H1 (cell line): ENCODE measurements around the gene CD79A. TPM values are rescaled to one million over a fixed set of nuclear protein-coding genes. Genes with fewer than 3 reads are reported as not detected.
A peak's percentile ranks its signal among the peaks of the same experiment; 100 is the strongest.

Experiments used
- CTCF ChIA-PET: fragments of 300-600 bp; sonication (Branson Sonifier 250); formaldehyde crosslinking; loops from one replicate; lab custom pipeline; 2021; ENCODE audit not compliant: partially characterized antibody; lab: Charles Lee
- POLR2A ChIA-PET: fragments of 300-600 bp; sonication (Branson Sonifier 250); formaldehyde crosslinking; loops from one replicate; lab custom pipeline; 2021; ENCODE audit warnings: inconsistent platforms; ENCODE audit not compliant: partially characterized antibody; lab: Charles Lee
- DNase-seq, 2 experiments: peaks; one replicate each; pipeline versions ENCODE4 v3.0.0 to v3.0.0-alpha.2; 2010 to 2022; ENCODE audit warnings: low spot score in 2 of 2, low read depth in 1 of 2, mixed read lengths in 1 of 2
- FAIRE-seq: peaks from 2 replicates; lab custom pipeline; 2011; peaks lifted over from hg19 to GRCh38; lab: Jason Lieb, UNC
- H2AFZ ChIP-seq: 2 replicates; pipeline ENCODE4 v1.8.1; 2012; ENCODE audit warnings: low read length, inconsistent platforms
- H2AK5ac ChIP-seq: 2 replicates; pipeline ENCODE4 v1.6.1; 2013; ENCODE audit warnings: low read depth, low read length
- H2BK120ac ChIP-seq: replicated peaks from 2 replicates; pipeline ENCODE3; 2013; ENCODE audit warnings: low read depth, low read length, inconsistent platforms
- H2BK12ac ChIP-seq: 2 replicates; pipeline ENCODE4 v1.6.1; 2013; ENCODE audit warnings: low read depth, low read length
- H2BK15ac ChIP-seq: 2 replicates; pipeline ENCODE4 v1.6.1; 2013; ENCODE audit warnings: low read length
- H2BK20ac ChIP-seq: 2 replicates; pipeline ENCODE4 v1.6.1; 2013; ENCODE audit warnings: low read length
- H2BK5ac ChIP-seq: 2 replicates; pipeline ENCODE4 v1.6.1; 2013; ENCODE audit warnings: low read depth, low read length
- H3K14ac ChIP-seq: 2 replicates; pipeline ENCODE4 v1.6.1; 2013; ENCODE audit warnings: inconsistent platforms; ENCODE audit not compliant: insufficient read length
- H3K18ac ChIP-seq: 2 replicates; pipeline ENCODE4 v1.6.1; 2013; ENCODE audit warnings: low read length; ENCODE audit errors: extremely low read depth
- H3K23ac ChIP-seq: 2 replicates; pipeline ENCODE4 v1.6.1; 2013; ENCODE audit warnings: inconsistent platforms; ENCODE audit not compliant: insufficient read length
- H3K23me2 ChIP-seq: 2 replicates; pipeline ENCODE4 v1.6.1; 2013; ENCODE audit warnings: low read depth, low read length
- H3K27ac ChIP-seq: 2 replicates; pipeline ENCODE4 v1.6.1; 2011; ENCODE audit warnings: low read depth, low read length, inconsistent platforms
- H3K27me3 ChIP-seq, 4 experiments: replicated peaks in 1 of 4; 1 replicate in 1 of 4; 2 replicates in 3 of 4; pipeline versions ENCODE4 v1.6.1 to v1.8.1; 2011 to 2013; ENCODE audit warnings: low read length in 3 of 4, mild to moderate bottlenecking in 3 of 4, inconsistent platforms in 2 of 4, mixed read lengths in 2 of 4, moderate library complexity in 1 of 4; ENCODE audit not compliant: control insufficient read depth in 3 of 4, insufficient read depth in 3 of 4; ENCODE audit errors: extremely low read depth in 1 of 4
- H3K36me3 ChIP-seq, 4 experiments: 2 replicates each; pipeline versions ENCODE4 v1.6.1 to v1.8.1; 2011 to 2013; ENCODE audit warnings: mild to moderate bottlenecking in 4 of 4, low read length in 3 of 4, moderate library complexity in 2 of 4, control low read depth in 1 of 4, inconsistent platforms in 1 of 4; ENCODE audit not compliant: insufficient read depth in 4 of 4, control insufficient read depth in 2 of 4
- H3K4ac ChIP-seq: replicated peaks from 2 replicates; pipeline ENCODE3; 2013; ENCODE audit warnings: low read length, low read depth, mixed read lengths, inconsistent platforms; ENCODE audit not compliant: insufficient read length
- H3K4me1 ChIP-seq, 4 experiments: replicated peaks in 1 of 4; 1 replicate in 1 of 4; 2 replicates in 3 of 4; pipeline versions ENCODE4 v1.6.1 to v1.8.1; 2011 to 2013; ENCODE audit warnings: low read length in 3 of 4, inconsistent platforms in 2 of 4, mixed read lengths in 1 of 4; ENCODE audit not compliant: insufficient read depth in 4 of 4, control insufficient read depth in 3 of 4
- H3K4me2 ChIP-seq, 2 experiments: 2 replicates each; pipeline versions ENCODE4 v1.6.1 to v1.8.1; 2011 to 2013; ENCODE audit warnings: low read depth in 2 of 2, low read length in 2 of 2, control low read depth in 1 of 2, inconsistent platforms in 1 of 2, mild to moderate bottlenecking in 1 of 2; ENCODE audit not compliant: insufficient read depth in 1 of 2
- H3K4me3 ChIP-seq, 4 experiments: fragments of 200-600, 300-600 bp in 1 of 4; sonication (generic), shearing (Covaris generic), sonication (Bioruptor Twin) in 1 of 4; 2 replicates each; pipeline versions ENCODE4 v1.5.1 to v1.8.1; 2011 to 2016; ENCODE audit warnings: low read length in 4 of 4, low read depth in 3 of 4, control low read depth in 2 of 4, inconsistent platforms in 2 of 4, mild to moderate bottlenecking in 2 of 4, mixed read lengths in 1 of 4, moderate library complexity in 1 of 4; ENCODE audit not compliant: insufficient read depth in 2 of 4; ENCODE audit errors: extremely low read depth in 1 of 4
- H3K56ac ChIP-seq: replicated peaks from 2 replicates; pipeline ENCODE3; 2013; ENCODE audit warnings: low read depth, mild to moderate bottlenecking, mixed read lengths, low read length, inconsistent platforms; ENCODE audit not compliant: insufficient read length
- H3K79me1 ChIP-seq: 2 replicates; pipeline ENCODE4 v1.6.1; 2013; ENCODE audit warnings: low read depth, low read length, control low read depth
- H3K79me2 ChIP-seq, 2 experiments: 2 replicates each; pipeline versions ENCODE4 v1.6.1 to v1.8.1; 2012 to 2013; ENCODE audit warnings: low read length in 2 of 2, mild to moderate bottlenecking in 2 of 2, inconsistent platforms in 1 of 2; ENCODE audit not compliant: insufficient read depth in 2 of 2, control insufficient read depth in 1 of 2
- H3K9ac ChIP-seq, 4 experiments: replicated peaks in 1 of 4; 1 replicate in 1 of 4; 2 replicates in 3 of 4; pipeline versions ENCODE4 v1.6.1 to v1.8.1; 2011 to 2013; ENCODE audit warnings: low read depth in 3 of 4, low read length in 3 of 4, control low read depth in 2 of 4, mild to moderate bottlenecking in 2 of 4, moderate library complexity in 2 of 4, inconsistent platforms in 1 of 4; ENCODE audit errors: extremely low read depth in 1 of 4
- H3K9me3 ChIP-seq, 2 experiments: 2 replicates each; pipeline versions ENCODE4 v1.6.1 to v1.8.1; 2012 to 2013; ENCODE audit warnings: mild to moderate bottlenecking in 2 of 2, moderate library complexity in 2 of 2, control low read depth in 1 of 2, inconsistent platforms in 1 of 2, low read depth in 1 of 2, low read length in 1 of 2, mixed read lengths in 1 of 2; ENCODE audit not compliant: insufficient read depth in 2 of 2
- H4K20me1 ChIP-seq, 2 experiments: replicated peaks in 1 of 2; 2 replicates each; pipeline versions ENCODE3 to v1.8.1; 2011 to 2013; ENCODE audit warnings: inconsistent platforms in 2 of 2, low read length in 2 of 2, mild to moderate bottlenecking in 1 of 2; ENCODE audit not compliant: insufficient read depth in 2 of 2, control insufficient read depth in 1 of 2
- H4K5ac ChIP-seq: 2 replicates; pipeline ENCODE4 v1.6.1; 2013; ENCODE audit warnings: low read length, low read depth, mixed read lengths, inconsistent platforms; ENCODE audit not compliant: insufficient read length
- H4K8ac ChIP-seq: 2 replicates; pipeline ENCODE4 v1.8.0; 2013; ENCODE audit warnings: mild to moderate bottlenecking, moderate library complexity, low read length, inconsistent platforms; ENCODE audit not compliant: insufficient read depth; ENCODE audit errors: extremely low read depth
- H4K91ac ChIP-seq: replicated peaks from 2 replicates; pipeline ENCODE3; 2013; ENCODE audit warnings: low read length, mixed read lengths, inconsistent platforms; ENCODE audit not compliant: insufficient read length
- FOSL1 ChIP-seq: IDR thresholded peaks from 2 replicates; pipeline ENCODE4 v1.6.1; 2011; ENCODE audit warnings: mild to moderate bottlenecking, low read depth, low read length, moderate library complexity; ENCODE audit not compliant: insufficient read depth
- MAFK ChIP-seq: IDR thresholded peaks from 2 replicates; pipeline ENCODE4 v1.6.1; 2012; ENCODE audit warnings: low read depth, mild to moderate bottlenecking, improper control_type of control experiment, low read length
- POU5F1 ChIP-seq: IDR thresholded peaks from 2 replicates; pipeline ENCODE4 v1.6.1; 2011; ENCODE audit warnings: low read depth, mild to moderate bottlenecking, low read length, moderate library complexity
- SP2 ChIP-seq: IDR thresholded peaks from 2 replicates; pipeline ENCODE4 v1.6.1; 2012; ENCODE audit warnings: mild to moderate bottlenecking, low read length, inconsistent platforms
- TAF7 ChIP-seq: optimal IDR thresholded peaks from 2 replicates; pipeline ENCODE3; 2011; ENCODE audit warnings: low read depth, mild to moderate bottlenecking, inconsistent platforms, low read length, moderate library complexity, borderline replicate concordance
- TBP ChIP-seq: IDR thresholded peaks from 2 replicates; pipeline ENCODE4 v1.6.1; 2011; ENCODE audit warnings: low read depth, low read length, improper control_type of control experiment
- WGBS, 2 experiments: shearing (Covaris generic) in 1 of 2; methylation state at CpG; one replicate each; pipeline versions ENCODE4 v1.1.6 to v1.1.7; 2013 to 2015; ENCODE audit warnings: low lambda C conversion rate in 2 of 2, mixed read lengths in 2 of 2, inconsistent platforms in 1 of 2, low coverage in 1 of 2, missing lambda C conversion rate in 1 of 2; ENCODE audit not compliant: insufficient replicate concordance in 2 of 2, insufficient coverage in 1 of 2, insufficient read length in 1 of 2; ENCODE audit errors: extremely low coverage in 1 of 2, missing lambda C conversion rate in 1 of 2; 5-methylcytosine and 5-hydroxymethylcytosine counted together
- polyA plus RNA-seq, 7 experiments: library from polyadenylated mRNA; depleted of rRNA in 3 of 7; stranded (reverse) in 5 of 7; unstranded in 2 of 7; fragments of >200 nt in 5 of 7; fragments of 200-250 nt in 2 of 7; gene quantifications; 1 replicate in 5 of 7; 2 replicates in 1 of 7; 4 replicates in 1 of 7; pipeline versions ENCODE4 v1.2.1 to v1.2.3, GENCODE V29; 2011 to 2013; ENCODE audit warnings: missing spikeins in 2 of 7, mixed read lengths in 2 of 7
- total RNA-seq: library from RNA; stranded (reverse); fragmentation: NEBNext Ultra II Directional; extraction: Animal tissue kit (Norgen Biotek cat#: 25700); gene quantifications from 2 replicates; pipeline ENCODE4 v1.2.1, GENCODE V29; 2021
- TF ChIP-seq, protein P1 (sequence below): IDR thresholded peaks from 2 replicates; pipeline ENCODE4 v1.6.1; 2011; ENCODE audit warnings: low read depth, mild to moderate bottlenecking, low read length; ENCODE audit not compliant: insufficient read depth
- TF ChIP-seq, protein P2 (sequence below), 3 experiments: IDR thresholded peaks; 1 replicate in 2 of 3; 2 replicates in 1 of 3; pipeline versions ENCODE4 v1.5.1 to v1.6.1; 2011; ENCODE audit warnings: low read length in 3 of 3, mild to moderate bottlenecking in 3 of 3, inconsistent platforms in 2 of 3, low read depth in 1 of 3, moderate library complexity in 1 of 3; ENCODE audit not compliant: insufficient read depth in 1 of 3; ENCODE audit errors: control extremely low read depth in 1 of 3

CD79A gene
- total and polyA plus RNA-seq, 2 of the 8 experiments (the other 6 are each of a cell fraction or from before 2014, with no cell fraction given) = 0.54 to 0.77 TPM

- peak within 1 kb of the TSS; percentile 92 to 97 for H3K4me2 ChIP-seq
- 1% methylated on average over 36 of the region's 76 CpGs; no CpG with 5 or more reads in 1 of the 2 experiments for WGBS, 2 experiments
- TF ChIP-seq, protein P1, sequence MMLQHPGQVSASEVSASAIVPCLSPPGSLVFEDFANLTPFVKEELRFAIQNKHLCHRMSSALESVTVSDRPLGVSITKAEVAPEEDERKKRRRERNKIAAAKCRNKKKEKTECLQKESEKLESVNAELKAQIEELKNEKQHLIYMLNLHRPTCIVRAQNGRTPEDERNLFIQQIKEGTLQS = no peak
- TF ChIP-seq TAF7 = peak; percentile 99
- TF ChIP-seq SP2 = no peak
- TF ChIP-seq, protein P2, sequence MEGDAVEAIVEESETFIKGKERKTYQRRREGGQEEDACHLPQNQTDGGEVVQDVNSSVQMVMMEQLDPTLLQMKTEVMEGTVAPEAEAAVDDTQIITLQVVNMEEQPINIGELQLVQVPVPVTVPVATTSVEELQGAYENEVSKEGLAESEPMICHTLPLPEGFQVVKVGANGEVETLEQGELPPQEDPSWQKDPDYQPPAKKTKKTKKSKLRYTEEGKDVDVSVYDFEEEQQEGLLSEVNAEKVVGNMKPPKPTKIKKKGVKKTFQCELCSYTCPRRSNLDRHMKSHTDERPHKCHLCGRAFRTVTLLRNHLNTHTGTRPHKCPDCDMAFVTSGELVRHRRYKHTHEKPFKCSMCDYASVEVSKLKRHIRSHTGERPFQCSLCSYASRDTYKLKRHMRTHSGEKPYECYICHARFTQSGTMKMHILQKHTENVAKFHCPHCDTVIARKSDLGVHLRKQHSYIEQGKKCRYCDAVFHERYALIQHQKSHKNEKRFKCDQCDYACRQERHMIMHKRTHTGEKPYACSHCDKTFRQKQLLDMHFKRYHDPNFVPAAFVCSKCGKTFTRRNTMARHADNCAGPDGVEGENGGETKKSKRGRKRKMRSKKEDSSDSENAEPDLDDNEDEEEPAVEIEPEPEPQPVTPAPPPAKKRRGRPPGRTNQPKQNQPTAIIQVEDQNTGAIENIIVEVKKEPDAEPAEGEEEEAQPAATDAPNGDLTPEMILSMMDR (IDR thresholded peaks at IDR 0.05; ENCODE audit: control extremely low read depth in 1 of 3, insufficient read depth in 1 of 3, low read depth in 1 of 3, low read length in 3 of 3) = peak; percentile 45 to 76 (median 54)
- no peak for TF ChIP-seq MAFK
- no peak for TF ChIP-seq FOSL1
- TF ChIP-seq POU5F1 = no peak
- peak; percentile 97 for TF ChIP-seq TBP
Observed at GRCh38 chr19:41859618-41860418, 17.3 kb upstream of the CD79A start, which contains the start of gene RPS19. TSS of gene RPS19 (plus strand) at chr19:41860255. CDS start at chr19:41860775, 520 bp downstream.

More at GRCh38 chr19:41859618-41860418, 17.3 kb upstream of the CD79A start, which contains the start of gene RPS19:
- DNase-seq (peak; percentile 98 to 99), FAIRE-seq (peak; percentile 50)
- H2BK15ac ChIP-seq = peak within 1 kb of the TSS; percentile 36; the same call in 1 of the 2 replicates
- H2BK20ac ChIP-seq = no peak within 1 kb of the TSS
- ChIA-PET POLR2A (interaction anchor here (0.5 to 7.9 kb wide), 43 partner anchors 9 to 1200 kb away, joined by 3 to 200 read pairs (median 4); partner anchors contain the start of genes ARHGEF1, B3GNT8, CD79A and DMAC2), CTCF (interaction anchor here (0.5 to 2.7 kb wide), 8 partner anchors 9 to 107 kb away, joined by 3 to 12 read pairs (median 6); partner anchors contain the start of gene RABAC1)
- no peak within 1 kb of the TSS for H2AFZ ChIP-seq
- peaks cover 3 to 26% (median 14%) of the 10 kb centered on the region in 4 experiments for H3K4me1 ChIP-seq
- peak within 1 kb of the TSS; percentile 95 for H3K27ac ChIP-seq
- no peaks in the 10 kb centered on the region for H3K9me3 ChIP-seq
- no peak within 1 kb of the TSS for H3K14ac ChIP-seq
- H2AK5ac ChIP-seq = peak within 1 kb of the TSS; percentile 78
- peak within 1 kb of the TSS; percentile 94 for H4K8ac ChIP-seq
- peaks cover 16 to 21% of the 10 kb centered on the region in 2 experiments for H4K20me1 ChIP-seq
- H2BK5ac ChIP-seq = peak within 1 kb of the TSS; percentile 98
- peaks cover 6% of the 10 kb centered on the region for H3K23me2 ChIP-seq
- peak within 1 kb of the TSS; percentile 100 for H3K4ac ChIP-seq
- H3K79me2 ChIP-seq = peaks cover 22 to 47% of the 10 kb centered on the region in 2 experiments
- peak within 1 kb of the TSS; percentile 81 to 99 (median 96) for H3K4me3 ChIP-seq
- peaks cover 18% of the 10 kb centered on the region for H3K79me1 ChIP-seq
- peaks cover 37 to 44% (median 40%) of the 10 kb centered on the region in 4 experiments for H3K36me3 ChIP-seq
- H3K23ac ChIP-seq = no peak within 1 kb of the TSS
- peak within 1 kb of the TSS; percentile 38 for H2BK120ac ChIP-seq
- peak within 1 kb of the TSS; percentile 98 to 100 (median 99) for H3K9ac ChIP-seq
- H4K91ac ChIP-seq = peak within 1 kb of the TSS; percentile 96
- H3K18ac ChIP-seq = peak within 1 kb of the TSS; percentile 92
- peak within 1 kb of the TSS; percentile 93 for H3K56ac ChIP-seq
- peak within 1 kb of the TSS; percentile 75 for H4K5ac ChIP-seq
- H3K27me3 ChIP-seq = no peaks in the 10 kb centered on the region
- no peak within 1 kb of the TSS for H2BK12ac ChIP-seq
